HG02943 (cell line): ENCODE results near the gene CDK4.

Experiments
- ATAC-seq: cut with Tn5 transposase; IDR thresholded peaks from one replicate; pipeline ENCODE4 v1.9.1; 2021; ENCODE audit warnings: mild to moderate bottlenecking, low read depth, moderate library complexity; ENCODE audit not compliant: unreplicated experiment

The CDK4 gene

DNA sequence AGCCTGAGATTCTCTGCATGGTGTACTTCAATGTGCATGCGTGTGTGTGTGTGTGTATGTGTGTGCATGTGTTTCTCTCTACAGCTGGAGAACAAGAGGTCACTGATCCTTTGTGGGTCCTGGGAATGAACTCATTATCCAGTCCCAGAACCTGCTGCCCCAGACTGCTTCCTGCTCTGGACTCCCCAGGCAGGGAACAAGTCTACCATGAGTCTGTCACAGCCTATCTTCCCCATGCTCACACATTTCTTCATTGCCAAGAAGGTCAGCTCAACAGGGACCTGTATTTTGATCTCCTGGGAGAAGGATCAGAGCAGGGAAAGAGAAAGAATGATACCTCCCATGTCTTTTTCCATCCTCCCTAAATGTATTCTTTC, 10.7 kb downstream of the CDK4 start:
- ATAC-seq, result no peak

DNA sequence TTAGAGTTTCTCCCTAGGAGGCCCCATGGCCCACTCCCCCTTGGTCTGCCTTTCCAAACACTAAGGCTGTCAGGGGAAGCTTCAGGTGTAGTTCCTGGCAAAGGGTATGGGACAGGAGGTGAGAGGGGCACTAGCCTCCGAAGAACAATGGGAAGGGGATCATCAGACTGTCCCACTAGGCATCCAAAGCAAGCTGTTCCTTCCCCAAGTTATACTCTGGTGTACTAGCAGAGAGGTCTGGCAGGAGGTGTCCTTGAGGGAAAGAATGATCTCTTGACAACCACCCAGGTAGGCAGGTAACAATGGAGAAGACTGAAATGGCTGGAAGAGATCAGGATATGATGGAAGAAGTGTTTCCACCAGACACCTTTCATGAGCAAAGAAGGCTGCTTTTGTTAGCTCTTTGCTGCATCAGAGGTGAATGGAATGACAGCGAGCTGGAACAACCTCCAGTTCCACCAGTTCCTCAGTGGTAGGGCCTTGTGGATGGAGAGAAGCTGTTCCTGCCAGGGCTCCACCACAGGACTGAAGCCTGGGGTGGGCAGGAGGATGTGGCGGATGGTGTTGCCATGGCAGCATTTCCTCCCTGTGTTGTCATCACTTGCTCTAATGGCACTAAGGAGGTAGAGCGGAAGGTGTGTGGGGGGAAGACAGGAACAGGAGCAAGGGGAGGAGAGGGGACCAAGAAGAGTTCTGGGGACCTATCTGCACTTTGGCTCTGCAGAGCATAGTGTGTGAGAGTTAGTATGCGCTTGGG, 11.3 kb downstream of the CDK4 start:
- no peak for ATAC-seq

DNA sequence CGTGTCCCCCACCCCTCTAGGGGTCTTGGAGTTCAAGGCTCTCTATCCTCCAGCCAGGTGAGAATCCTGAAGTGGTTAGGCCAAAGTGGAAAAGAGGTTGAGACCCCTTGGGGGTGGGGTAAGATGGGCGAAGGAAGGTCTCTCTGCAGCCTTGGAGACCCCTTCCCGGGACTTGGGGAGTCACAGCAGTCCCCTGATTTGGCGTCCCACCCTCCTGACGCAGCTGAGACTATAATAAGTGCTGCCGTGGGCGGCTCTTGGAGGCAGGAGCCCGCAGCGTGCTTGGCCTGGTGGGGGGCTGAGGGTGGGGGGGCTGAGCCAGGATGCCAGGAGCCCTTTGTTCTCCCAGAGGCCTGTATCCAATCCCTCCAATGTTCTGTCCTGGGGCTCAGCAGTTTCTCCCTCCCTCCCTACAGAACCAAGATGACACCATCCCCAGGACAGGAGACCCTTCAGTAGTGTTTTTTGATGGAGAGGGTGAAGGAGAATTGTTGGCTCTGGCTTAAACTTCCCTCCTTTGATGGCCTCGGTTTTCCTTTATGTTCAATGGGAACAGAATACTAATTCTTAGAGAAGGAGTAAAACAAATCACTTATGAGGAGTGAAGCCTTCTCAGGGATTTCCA, 12.1 kb downstream of the CDK4 start:
- ATAC-seq, result no peak

DNA sequence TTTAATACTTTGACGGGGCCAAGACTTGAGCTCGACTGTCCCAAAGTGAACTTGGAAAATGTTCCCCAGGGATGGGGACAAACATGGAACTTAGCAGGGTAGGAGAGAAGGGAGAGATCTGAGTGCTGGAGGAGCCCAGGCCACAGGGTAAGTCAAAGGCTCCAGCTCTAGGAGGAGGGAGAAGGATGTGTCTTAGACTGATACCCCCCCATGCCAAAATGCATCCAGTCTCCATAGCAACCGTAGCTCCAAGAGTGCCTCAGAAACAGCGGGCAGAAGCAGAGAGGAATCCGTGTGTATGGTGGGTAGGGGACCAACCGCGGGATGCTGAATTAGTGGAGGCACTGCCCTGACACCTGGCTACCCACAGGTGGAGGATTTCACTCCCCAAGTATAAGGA, 12.7 kb downstream of the CDK4 start:
- ATAC-seq, result no peak

DNA sequence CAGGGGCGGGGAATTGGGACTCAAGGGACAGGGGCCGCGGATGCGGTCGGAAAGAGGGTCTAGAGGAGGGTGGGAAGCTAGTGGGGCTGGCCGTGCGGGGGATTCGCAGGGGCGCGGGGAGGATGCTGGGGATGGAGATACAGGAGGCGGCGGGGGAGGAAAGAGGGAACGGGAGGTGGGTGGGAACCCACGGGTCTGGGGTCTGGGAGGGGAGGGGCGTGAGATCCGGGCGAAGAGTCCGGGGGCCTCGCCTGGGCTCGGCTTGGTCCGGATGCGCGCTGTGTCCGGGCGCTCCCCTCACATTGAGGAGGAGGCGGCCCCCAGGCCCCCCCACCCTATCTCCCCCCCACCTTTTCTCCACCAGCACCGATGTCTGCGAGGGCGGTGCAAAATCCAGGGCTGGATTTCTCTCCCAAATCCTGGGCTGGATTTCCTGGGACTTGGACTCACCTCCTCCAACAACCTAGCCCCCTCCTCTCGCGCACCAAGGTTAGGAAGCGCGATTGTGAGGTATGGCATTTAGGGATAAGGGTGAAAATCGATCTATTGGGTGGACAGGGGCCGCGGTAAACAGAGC, 13.4 kb downstream of the CDK4 start, which contains the start of gene AGAP2:
Gene AGAP2 (minus strand): TSS at position 82 of the 577 bp plus-strand sequence. CDS start 496 bp downstream, outside the sequence.
- no peak for ATAC-seq

DNA sequence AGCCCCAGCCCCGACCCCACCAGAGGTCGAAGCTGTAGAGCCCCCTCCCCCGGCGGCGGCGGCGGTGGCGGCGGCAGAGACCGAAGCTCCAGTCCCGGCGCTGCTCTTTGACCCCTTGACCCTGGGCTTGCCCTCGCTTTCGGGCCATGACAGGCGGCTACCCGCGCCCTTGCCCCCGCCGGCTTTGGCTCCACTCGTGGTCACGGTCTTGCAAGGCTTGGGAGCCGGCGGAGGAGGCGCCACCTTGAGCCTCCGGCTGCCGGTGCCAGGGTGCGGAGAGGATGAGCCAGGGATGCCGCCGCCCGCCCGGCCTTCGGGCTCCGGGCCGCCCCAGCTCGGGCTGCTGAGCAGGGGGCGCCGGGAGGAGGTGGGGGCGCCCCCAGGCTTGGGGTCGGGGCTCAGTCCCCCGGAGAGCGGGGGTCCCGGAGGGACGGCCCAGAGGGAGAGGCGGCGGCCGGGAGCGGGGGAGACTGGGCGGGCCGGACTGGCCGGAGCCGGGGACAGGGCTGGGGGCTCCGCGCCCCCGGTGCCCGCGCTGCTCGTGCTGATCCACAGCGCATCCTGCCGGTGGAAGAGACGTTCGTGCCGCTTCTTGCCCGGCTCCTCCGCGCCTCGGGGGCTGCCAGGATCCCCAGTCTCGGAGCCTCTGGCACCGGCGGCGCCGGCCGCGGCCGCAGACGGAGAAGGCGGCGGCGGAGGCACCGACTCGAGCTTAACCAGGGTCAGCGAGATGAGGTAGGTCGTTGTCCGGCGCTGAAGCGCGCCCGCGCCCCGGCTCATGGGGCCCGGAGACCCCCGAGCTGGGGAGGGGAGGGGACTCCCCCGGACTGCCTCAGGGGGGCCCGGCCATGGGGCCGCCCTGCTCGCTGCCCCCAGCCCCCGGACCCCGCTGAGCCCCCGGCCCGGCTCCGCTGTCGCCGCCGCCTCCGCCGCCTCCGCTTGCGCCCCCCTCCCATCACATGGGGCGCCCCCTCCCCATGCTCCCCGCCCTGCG, 14.3 kb downstream of the CDK4 start:
- no peak for ATAC-seq

DNA sequence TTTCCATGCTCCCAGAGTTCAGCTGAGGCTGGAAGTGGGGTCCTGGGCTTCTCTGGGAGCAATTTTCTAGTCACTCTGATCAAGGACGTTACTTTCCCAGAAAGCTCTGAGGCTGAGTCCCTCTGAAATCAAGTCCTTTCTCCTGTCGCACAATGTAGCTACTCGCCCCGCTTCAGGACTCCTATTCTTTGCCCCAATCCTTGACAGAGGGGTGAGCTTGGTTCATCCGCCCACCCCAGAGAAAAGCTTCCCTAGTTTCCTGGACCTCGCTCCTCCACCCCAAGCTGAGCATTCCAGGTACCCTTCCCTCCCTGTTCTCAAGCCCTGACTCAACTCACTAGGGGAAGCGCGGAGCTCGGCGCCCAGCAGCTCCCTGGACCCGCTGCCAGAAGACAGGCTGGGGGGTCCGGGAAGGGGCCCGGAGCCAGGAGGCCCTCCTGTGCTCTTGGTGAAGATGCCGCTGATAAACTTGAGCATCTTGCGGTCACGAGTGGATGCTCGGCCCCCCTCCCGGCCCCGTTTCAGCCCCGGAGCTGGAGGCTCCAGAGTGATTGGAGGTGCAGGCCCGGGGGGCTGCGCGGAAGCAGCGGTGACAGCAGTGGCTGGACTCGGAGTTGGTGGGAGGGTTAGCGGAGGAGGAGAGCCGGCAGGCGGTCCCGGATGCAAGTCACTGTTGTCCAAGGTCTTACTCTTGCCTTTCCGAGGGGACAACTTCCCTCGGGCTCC, 15.2 kb downstream of the CDK4 start:
- no peak for ATAC-seq

DNA sequence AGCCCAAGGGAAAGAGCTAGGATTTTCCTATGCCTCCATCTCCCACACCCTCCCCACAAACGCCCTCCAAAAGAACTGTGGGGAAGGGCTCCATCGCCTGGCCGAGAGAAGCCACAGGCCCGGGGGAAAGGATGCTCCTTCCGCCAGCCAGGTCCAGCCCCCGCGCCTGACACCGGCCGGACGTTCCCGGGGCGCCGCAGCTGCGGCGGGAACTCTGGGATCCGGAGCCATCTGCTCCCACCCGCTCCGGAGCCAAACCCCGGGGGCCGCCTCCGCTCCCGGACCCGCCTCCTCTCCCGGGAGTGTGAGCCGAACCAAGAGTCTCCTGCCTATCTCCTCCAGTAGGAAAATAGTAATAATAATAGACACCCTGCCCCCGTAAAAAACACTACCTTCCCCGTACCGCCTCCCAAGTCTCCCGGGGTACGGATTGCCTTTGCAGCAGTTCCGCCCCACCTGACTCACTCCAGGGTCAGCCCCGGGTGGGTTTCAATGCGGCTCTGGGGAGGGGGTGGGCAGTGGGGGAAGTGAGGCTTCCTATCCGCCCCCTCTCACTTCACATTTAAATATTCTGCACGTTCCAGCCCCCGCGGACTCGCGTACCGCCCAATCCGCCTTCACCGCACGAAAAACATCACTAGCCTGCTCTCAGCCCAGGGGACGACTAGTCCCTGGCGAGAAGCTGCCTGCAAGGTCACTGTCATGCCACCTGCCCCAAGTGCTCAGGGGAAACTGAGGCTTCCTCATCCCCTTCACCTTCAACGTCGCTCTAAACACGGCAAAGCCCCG, 16.0 kb downstream of the CDK4 start:
- no peak for ATAC-seq

DNA sequence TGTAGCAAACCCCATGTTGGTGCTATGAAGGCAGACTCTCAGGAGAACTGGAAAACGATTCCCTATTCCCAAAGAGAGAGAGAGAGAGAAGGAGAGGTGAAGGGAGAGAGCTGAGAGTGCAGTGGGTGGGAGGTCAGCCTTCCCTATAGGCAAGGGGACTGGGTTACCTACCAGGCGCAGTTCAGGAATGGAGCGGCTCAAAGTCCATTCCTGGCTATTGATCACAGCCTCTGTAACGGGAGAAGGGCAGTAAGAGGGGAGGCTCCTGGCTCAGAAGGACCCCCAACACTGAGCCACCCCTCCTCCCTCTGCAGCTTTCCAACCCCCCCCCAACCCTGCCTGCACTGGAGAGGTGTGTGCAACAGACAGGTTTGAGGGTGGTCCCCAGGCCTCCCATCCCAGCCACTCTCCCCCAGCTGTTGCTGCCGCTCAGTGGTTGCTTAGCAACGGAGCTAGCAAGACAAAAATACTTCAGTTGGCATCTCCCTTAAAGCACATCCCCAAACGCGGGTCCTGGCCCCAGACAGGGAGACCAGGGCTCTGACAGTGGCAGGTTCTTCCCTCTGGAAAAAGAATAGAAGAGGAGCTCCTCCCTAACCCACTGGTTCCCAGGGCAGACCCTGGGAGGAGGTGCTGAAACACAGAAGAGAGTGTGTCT, 16.8 kb downstream of the CDK4 start:
- ATAC-seq, result no peak

DNA sequence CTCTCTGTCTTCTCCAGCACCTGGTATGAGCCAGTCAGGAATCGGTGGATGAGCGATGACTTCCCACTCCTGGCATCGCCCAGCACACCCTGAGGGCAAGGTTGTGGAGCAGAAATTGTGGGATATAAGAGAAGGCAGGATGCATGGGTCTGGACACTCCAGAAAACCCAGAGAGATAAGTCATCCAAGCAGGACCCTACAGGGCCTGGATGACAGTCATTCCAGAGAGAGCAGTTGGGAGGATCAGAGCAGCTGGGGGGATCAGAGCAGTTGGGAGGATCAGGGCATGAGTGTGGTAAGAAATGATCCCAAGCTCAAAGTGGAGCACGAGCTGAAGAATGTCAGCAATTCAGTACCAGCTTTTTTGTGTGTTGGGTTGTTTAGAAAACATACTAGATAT, 17.5 kb downstream of the CDK4 start:
- no peak for ATAC-seq

DNA sequence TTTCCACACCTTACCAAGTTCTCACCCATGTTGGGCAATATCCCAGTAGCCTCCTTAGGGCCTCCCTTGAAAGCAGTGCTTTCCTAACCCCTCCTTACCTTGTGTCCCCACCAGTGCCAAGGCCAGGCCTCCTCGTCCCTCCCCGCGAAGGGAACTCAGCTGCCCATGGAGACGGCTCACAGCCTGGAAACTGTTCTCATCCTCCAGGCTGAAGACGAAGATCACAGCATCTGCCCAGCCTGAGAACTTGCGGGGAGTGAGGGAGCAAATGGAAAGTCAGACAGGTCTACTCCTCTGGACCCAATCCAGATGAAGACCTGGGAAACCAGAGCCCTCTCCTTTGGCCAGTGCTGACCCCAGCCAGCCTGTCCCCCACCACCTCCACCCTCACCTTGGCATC, 18.2 kb downstream of the CDK4 start:
- ATAC-seq, result no peak

DNA sequence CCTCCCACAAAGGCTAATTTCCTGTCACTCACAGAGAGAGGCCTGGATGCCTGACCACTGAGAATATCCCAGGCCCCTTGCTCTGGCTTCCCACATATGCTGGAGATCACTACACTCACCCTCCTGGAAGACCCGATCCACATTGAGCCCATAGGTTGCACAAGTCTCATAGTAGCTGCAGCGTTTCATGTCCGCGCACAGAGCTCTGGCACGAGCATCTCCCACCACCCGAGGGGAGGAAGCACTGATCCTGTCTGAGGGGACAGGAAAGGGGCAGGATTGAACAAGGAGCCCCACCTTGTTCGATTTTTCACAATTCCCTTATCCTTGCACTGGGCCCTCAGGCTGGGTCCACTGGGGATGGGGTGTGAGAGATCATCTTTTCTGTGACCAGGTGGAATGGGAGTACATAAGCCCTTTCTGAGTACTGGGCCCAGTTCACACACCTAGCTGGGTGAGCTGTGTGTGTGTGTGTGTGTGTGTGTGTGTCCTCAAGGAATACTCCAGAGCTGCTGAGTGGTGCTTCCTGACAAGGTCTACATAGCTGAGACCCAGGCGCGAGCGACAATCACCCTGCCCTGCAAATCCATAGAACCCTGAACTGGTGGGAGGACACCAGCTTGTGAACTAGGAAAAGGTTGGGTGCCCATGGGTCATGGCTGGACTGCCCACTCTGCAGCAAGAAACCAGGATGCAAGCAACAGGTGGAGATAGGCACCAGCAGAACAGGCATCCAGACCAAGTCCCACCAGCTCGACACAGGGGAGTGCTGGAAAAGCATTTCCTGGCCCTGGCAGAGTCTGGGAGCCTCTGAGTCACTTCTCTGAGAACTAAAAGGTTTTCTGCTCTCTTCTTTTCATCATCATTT, 19.1 kb downstream of the CDK4 start:
- no peak for ATAC-seq

DNA sequence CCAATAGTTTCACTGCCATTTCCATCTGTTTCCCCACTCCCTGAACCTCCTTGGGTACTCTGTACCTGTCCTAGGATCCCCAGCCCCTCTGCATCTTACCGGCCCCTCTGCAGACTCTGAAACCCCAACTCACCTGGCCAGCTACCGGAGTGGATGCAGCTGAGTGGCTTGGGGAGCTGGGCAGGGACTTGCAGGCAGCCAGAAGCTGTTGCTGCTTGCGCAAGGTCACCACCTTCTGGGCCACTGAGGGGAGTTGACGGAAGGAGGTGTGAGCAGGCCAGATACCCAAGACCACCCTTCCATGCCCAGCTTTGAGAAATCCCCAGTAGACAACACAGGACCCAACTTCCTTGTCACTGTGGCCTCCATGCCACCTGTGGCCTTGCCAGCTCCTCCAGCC, 19.8 kb downstream of the CDK4 start:
- ATAC-seq, result no peak

DNA sequence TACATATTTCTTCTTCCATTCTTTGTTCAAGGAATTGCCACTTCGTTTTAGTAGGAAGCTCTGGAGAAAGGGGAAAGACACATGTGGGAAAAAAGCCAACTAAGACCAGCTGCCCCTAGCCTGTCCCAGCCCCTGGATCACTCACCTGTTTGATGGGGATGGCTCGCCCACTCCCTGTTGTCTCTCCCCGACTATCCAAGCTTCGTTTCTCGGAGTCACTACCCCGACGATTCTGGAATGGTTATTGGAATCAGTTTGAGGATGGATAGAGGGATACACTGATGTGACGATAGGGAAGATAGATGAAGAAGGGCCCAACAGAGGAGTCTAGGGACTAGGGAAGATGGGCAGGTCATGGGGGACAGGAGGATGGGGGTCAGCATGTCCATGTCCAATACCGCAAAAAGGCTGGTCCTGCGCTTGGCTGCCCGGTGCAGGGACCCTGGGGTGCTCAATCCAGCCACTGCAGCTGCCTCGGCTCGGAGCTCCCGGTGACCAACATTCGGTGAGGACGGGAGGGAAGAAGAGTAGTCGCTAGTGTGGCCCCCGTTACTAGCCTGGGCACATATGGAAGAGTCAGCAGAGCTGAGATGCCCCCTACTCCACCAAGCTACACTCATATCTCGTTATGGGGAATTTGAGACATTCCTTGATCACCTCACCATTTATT, 20.6 kb downstream of the CDK4 start:
- ATAC-seq, result no peak

DNA sequence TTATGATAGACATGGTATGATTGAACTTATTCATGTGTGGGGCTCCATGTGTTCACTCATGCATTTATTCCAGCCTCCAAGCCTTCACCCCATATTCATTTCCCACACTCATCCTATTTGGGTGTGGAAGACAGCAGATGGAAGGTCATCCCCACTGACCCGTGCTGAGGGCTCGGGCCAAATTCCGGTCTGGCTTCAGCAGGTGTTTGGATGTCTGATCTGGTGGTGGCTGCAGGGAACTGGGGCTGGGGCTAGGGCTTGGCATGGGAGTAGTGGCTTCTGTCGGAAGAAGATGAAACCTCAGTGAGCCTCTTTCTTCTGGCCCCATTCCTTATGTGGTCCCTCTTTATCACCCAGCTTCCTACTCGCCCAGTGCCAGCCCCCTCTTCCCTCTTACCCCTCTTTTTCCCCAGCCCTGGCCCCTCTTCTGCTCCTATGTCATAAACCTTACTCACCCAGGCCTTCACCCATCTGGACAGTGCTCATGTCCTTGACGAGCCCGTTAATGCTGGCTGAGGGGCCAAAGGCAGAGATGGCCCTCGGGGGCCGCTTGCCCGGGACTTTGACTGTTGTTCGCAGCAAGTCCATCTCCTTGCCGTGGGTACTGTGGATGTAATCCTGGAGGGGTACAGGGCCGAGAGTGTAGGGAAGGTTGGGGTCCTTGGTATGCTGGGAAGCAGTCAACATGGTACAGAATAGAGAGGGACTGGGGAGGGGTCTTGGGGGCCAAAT, 21.6 kb downstream of the CDK4 start:
- no peak for ATAC-seq

DNA sequence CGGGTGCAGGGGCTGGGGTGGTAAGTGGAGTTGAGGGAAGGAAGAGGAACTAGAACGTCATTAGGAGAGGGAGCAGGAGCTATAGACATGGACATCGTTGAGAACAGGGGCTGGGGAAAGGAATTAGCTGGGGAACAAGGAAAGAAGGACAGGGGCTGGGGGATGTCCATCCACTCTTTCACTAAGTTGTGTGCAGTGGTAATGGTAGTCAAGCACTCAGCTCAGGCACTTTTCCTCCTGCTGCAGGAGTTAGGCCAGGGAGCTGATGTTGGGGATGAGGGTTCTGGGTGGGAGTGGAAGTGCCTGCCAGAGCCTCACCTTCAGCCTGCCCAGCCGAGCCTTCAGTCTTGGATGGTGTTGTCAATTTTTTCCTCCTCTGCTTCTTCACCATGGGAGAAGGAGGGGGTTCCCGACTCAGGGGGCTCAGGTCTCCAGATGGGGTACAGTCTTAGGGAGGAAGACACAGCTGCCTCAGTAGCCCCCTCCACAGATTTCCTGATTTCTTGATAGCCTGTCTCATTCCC, 22.7 kb downstream of the CDK4 start:
- no peak for ATAC-seq
